OCI-LY1 (cell line): ENCODE data around the gene TADA3.

ENCODE experiments used
- H2AFZ ChIP-seq: fragments of 200-600 bp; sonication (generic), shearing (Covaris generic); 2 replicates; pipeline ENCODE4 v1.6.0; 2014; ENCODE audit warnings: antibody characterized with exemption, mild to moderate bottlenecking, low read length
- H3F3A ChIP-seq: fragments of 200-600 bp; sonication (generic), shearing (Covaris generic); 2 replicates; pipeline ENCODE4 v1.6.0; 2014; ENCODE audit warnings: mild to moderate bottlenecking, antibody characterized with exemption, low read length, moderate library complexity; ENCODE audit not compliant: insufficient read depth
- H3K27ac ChIP-seq: fragments of 200-600 bp; sonication (generic); 2 replicates; pipeline ENCODE4 v1.5.1; 2014; ENCODE audit warnings: low read length, mixed run types, mild to moderate bottlenecking, low read depth; ENCODE audit not compliant: poor library complexity, severe bottlenecking
- H3K27me3 ChIP-seq: fragments of 200-600 bp; sonication (generic); 2 replicates; pipeline ENCODE4 v1.6.0; 2014; ENCODE audit warnings: antibody characterized with exemption, mild to moderate bottlenecking, low read length, moderate library complexity; ENCODE audit not compliant: insufficient read depth
- H3K36me3 ChIP-seq: fragments of 200-600 bp; sonication (generic); 2 replicates; pipeline ENCODE4 v1.6.1; 2014; ENCODE audit warnings: mild to moderate bottlenecking, antibody characterized with exemption, low read length, moderate library complexity, mixed read lengths; ENCODE audit not compliant: insufficient read depth
- H3K4me1 ChIP-seq: fragments of 200-600 bp; sonication (generic); 2 replicates; pipeline ENCODE4 v1.5.1; 2014; ENCODE audit warnings: mild to moderate bottlenecking, low read length, moderate library complexity; ENCODE audit not compliant: insufficient read depth, severe bottlenecking
- H3K4me2 ChIP-seq: fragments of 200-600 bp; sonication (generic), shearing (Covaris generic); 2 replicates; pipeline ENCODE4 v1.6.1; 2014; ENCODE audit warnings: low read length
- H3K4me3 ChIP-seq: fragments of 200-600 bp; sonication (generic); 2 replicates; pipeline ENCODE4 v1.5.1; 2014; ENCODE audit warnings: low read length, low read depth, mild to moderate bottlenecking, mixed read lengths; ENCODE audit not compliant: poor library complexity, severe bottlenecking
- H3K79me2 ChIP-seq: fragments of 200-600 bp; shearing (Covaris generic); 2 replicates; pipeline ENCODE4 v1.6.1; 2016; ENCODE audit warnings: mixed run types, low read length, mixed read lengths; ENCODE audit not compliant: insufficient read depth
- H3K9ac ChIP-seq: fragments of 200-600 bp; sonication (generic), shearing (Covaris generic); 2 replicates; pipeline ENCODE4 v1.6.1; 2014; ENCODE audit warnings: mild to moderate bottlenecking, low read length, mixed read lengths
- H3K9me2 ChIP-seq: fragments of 200-600 bp; sonication (generic), shearing (Covaris generic); 2 replicates; pipeline ENCODE4 v1.6.1; 2014; ENCODE audit warnings: low read depth, mild to moderate bottlenecking, low read length, mixed read lengths
- H3K9me3 ChIP-seq: fragments of 200-600 bp; shearing (Covaris generic); 2 replicates; pipeline ENCODE4 v1.6.1; 2014; ENCODE audit warnings: low read length, mixed read lengths
- H4K20me1 ChIP-seq: fragments of 200-600 bp; sonication (generic), shearing (Covaris generic); 2 replicates; pipeline ENCODE4 v1.6.0; 2016; ENCODE audit warnings: mild to moderate bottlenecking, low read length; ENCODE audit not compliant: insufficient read depth
- CTCF ChIP-seq: fragments of 200-600 bp; sonication (generic), shearing (Covaris generic); IDR thresholded peaks from 2 replicates; pipeline ENCODE4 v1.5.1; 2017; ENCODE audit warnings: mild to moderate bottlenecking, antibody characterized with exemption, low read length, moderate library complexity, mixed read lengths
- EZH2 ChIP-seq: fragments of 200-600 bp; sonication (generic), shearing (Covaris generic); IDR thresholded peaks from 2 replicates; pipeline ENCODE4 v1.8.0; 2017; ENCODE audit warnings: borderline replicate concordance, mixed run types, mild to moderate bottlenecking, antibody characterized with exemption, low read length, moderate library complexity, mixed read lengths

TADA3 gene

DNA sequence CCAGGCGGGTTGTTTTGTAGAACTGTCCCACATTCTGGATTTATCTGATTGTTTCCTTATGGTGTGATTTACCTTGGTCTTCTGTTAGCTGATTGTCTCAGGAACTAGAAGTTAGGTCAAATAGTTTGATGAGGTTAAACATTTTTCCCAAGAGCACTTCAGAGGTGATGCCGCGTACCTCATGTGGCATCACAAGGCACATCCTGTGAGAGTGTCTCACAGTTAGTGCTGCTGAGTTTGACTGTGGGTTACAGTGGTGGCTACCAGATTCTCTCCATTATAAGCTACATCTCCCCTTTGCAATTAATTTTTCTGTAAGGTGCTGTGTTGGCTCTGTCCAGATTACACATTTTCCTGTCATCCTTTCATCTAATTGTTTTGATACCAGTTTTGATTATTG, 39.0 kb upstream of the TADA3 start:
- no peaks in the 10 kb centered on the region for H3K9me2 ChIP-seq
- H3F3A ChIP-seq, result no peaks in the 10 kb centered on the region
- no peak overlapping the region for H3K27ac ChIP-seq
- no peak for TF ChIP-seq CTCF
- TF ChIP-seq EZH2, result no peak
- no peaks in the 10 kb centered on the region for H3K27me3 ChIP-seq
- H3K4me3 ChIP-seq, result no peak overlapping the region
- no peaks in the 10 kb centered on the region for H3K9me3 ChIP-seq
- no peak overlapping the region for H2AFZ ChIP-seq
- H3K36me3 ChIP-seq, result peaks cover 54% of the 10 kb centered on the region
- no peaks in the 10 kb centered on the region for H4K20me1 ChIP-seq
- H3K9ac ChIP-seq, result no peak overlapping the region
- H3K4me2 ChIP-seq, result no peak overlapping the region
- no peaks in the 10 kb centered on the region for H3K79me2 ChIP-seq
- no peaks in the 10 kb centered on the region for H3K4me1 ChIP-seq

- Histone ChIP-seq H3K9me3 (no peaks in the 10 kb centered on the region), H3K9me2 (no peaks in the 10 kb centered on the region), H3K4me1 (no peaks in the 10 kb centered on the region), H3K4me2 (no peak overlapping the region), H4K20me1 (no peaks in the 10 kb centered on the region), H3K27me3 (no peaks in the 10 kb centered on the region), H3K4me3 (no peak overlapping the region), H3K36me3 (peaks cover 37% of the 10 kb centered on the region), H3F3A (no peaks in the 10 kb centered on the region), H3K27ac (no peak overlapping the region), H2AFZ (no peak overlapping the region), H3K9ac (no peak overlapping the region), H3K79me2 (no peaks in the 10 kb centered on the region)
- TF ChIP-seq EZH2 (no peak), CTCF (no peak)
Observed at GRCh38 chr3:9828801-9829755, 36.8 kb upstream of the TADA3 start.

DNA sequence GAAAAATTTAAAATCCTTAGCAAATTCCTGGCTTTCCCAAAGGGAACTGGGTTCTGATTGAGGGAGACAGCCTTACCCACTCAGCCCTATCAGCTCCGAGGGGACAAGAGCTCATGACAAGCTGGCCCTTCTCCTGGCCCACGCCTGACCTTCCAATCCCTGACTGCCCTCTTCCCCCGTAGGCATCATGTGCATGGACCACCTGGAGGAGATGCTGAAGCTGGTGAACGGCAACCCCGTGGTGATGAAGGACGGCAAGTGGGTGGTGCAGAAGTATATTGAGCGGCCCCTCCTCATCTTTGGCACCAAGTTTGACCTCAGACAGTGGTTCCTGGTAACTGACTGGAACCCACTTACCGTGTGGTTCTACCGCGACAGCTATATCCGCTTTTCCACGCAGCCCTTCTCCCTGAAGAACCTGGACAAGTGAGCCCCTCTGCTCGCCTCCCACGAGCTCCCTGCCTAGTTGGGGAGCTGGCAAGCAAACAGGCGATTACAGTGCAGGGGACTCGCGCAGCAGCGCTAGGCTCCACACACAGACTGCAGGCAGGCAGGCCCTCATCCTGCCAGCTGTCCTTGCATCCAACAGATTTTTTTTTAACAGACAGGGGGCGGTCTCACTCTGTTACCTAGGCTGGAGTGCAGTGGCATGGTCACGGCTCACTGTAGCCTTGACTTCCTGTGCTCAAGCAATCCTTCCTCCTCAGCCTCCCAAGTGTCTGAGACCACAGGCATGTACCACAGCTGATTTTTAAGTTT, 34.7 kb upstream of the TADA3 start:
- no peak overlapping the region for H3K9ac ChIP-seq
- H3K4me2 ChIP-seq, result no peak overlapping the region
- no peak overlapping the region for H2AFZ ChIP-seq
- peaks cover 22% of the 10 kb centered on the region for H3K36me3 ChIP-seq
- H3F3A ChIP-seq, result no peaks in the 10 kb centered on the region
- H3K9me3 ChIP-seq, result no peaks in the 10 kb centered on the region
- no peaks in the 10 kb centered on the region for H3K79me2 ChIP-seq
- no peaks in the 10 kb centered on the region for H3K9me2 ChIP-seq
- H3K27ac ChIP-seq, result no peak overlapping the region
- no peaks in the 10 kb centered on the region for H3K4me1 ChIP-seq
- no peak overlapping the region for H3K4me3 ChIP-seq
- H4K20me1 ChIP-seq, result no peaks in the 10 kb centered on the region
- TF ChIP-seq EZH2, result no peak
- TF ChIP-seq CTCF, result peak; percentile 49
- no peaks in the 10 kb centered on the region for H3K27me3 ChIP-seq
